Loucy (cell line): ENCODE results near the gene TMEM86B.

ENCODE experiments used
- H2AFZ ChIP-seq: fragments of 200-600 bp; sonication (generic); 2 replicates; pipeline ENCODE4 v1.6.0; 2016; ENCODE audit warnings: antibody characterized with exemption, mild to moderate bottlenecking, low read length, moderate library complexity
- H3F3A ChIP-seq: fragments of 200-600 bp; 2 replicates; pipeline ENCODE4 v1.6.0; 2016; ENCODE audit warnings: antibody characterized with exemption, low read depth, mild to moderate bottlenecking
- H3K27me3 ChIP-seq: fragments of 200-600 bp; sonication (generic); 2 replicates; pipeline ENCODE4 v1.6.1; 2014; ENCODE audit warnings: low read length, mild to moderate bottlenecking; ENCODE audit not compliant: insufficient read depth, poor library complexity, severe bottlenecking
- H3K36me3 ChIP-seq: fragments of 200-600 bp; sonication (generic); 2 replicates; pipeline ENCODE4 v1.6.1; 2016; ENCODE audit warnings: low read length; ENCODE audit not compliant: insufficient read depth
- H3K4me1 ChIP-seq: fragments of 200-600 bp; sonication (generic); 2 replicates; pipeline ENCODE4 v1.5.1; 2014; ENCODE audit warnings: low read length, mild to moderate bottlenecking; ENCODE audit not compliant: insufficient read depth, poor library complexity, severe bottlenecking
- H3K4me2 ChIP-seq: fragments of 200-600 bp; sonication (generic); 2 replicates; pipeline ENCODE4 v1.6.0; 2014; ENCODE audit warnings: antibody characterized with exemption, low read length, low read depth, mild to moderate bottlenecking; ENCODE audit not compliant: poor library complexity, severe bottlenecking
- H3K4me3 ChIP-seq: fragments of 200-600 bp; sonication (generic); 2 replicates; pipeline ENCODE4 v1.5.1; 2014; ENCODE audit warnings: low read length, mild to moderate bottlenecking, mixed read lengths; ENCODE audit not compliant: poor library complexity, severe bottlenecking
- H3K79me2 ChIP-seq: fragments of 200-600 bp; sonication (generic); 2 replicates; pipeline ENCODE4 v1.6.1; 2014; ENCODE audit warnings: low read length; ENCODE audit not compliant: insufficient read depth
- H3K9ac ChIP-seq: fragments of 200-600 bp; sonication (generic); 2 replicates; pipeline ENCODE4 v1.6.0; 2014; ENCODE audit warnings: mild to moderate bottlenecking, low read depth, low read length, moderate library complexity; ENCODE audit not compliant: poor library complexity, severe bottlenecking
- H3K9me2 ChIP-seq: fragments of 200-600 bp; sonication (generic); replicated peaks from 2 replicates; pipeline ENCODE4 v1.6.1; 2016; ENCODE audit warnings: low read depth, low read length, mixed read lengths
- H3K9me3 ChIP-seq: fragments of 200-600 bp; sonication (generic); 2 replicates; pipeline ENCODE4 v1.6.1; 2014; ENCODE audit warnings: mild to moderate bottlenecking, antibody characterized with exemption, low read length, low read depth; ENCODE audit not compliant: insufficient read depth
- H4K20me1 ChIP-seq: fragments of 200-600 bp; sonication (generic); 2 replicates; pipeline ENCODE4 v1.6.0; 2014; ENCODE audit warnings: antibody characterized with exemption, low read length, mild to moderate bottlenecking; ENCODE audit not compliant: insufficient read depth, poor library complexity, severe bottlenecking
- EZH2phosphoT487 ChIP-seq: fragments of 200-600 bp; IDR thresholded peaks from 2 replicates; pipeline ENCODE4 v1.6.1; 2018; ENCODE audit warnings: antibody characterized with exemption, mild to moderate bottlenecking, moderate library complexity, borderline replicate concordance
- TF ChIP-seq, protein P1 (sequence below): fragments of 200-600 bp; sonication (generic); conservative IDR thresholded peaks from 2 replicates; pipeline ENCODE4 v1.5.1; 2014; ENCODE audit warnings: mild to moderate bottlenecking, antibody characterized with exemption, low read length

The TMEM86B gene

DNA sequence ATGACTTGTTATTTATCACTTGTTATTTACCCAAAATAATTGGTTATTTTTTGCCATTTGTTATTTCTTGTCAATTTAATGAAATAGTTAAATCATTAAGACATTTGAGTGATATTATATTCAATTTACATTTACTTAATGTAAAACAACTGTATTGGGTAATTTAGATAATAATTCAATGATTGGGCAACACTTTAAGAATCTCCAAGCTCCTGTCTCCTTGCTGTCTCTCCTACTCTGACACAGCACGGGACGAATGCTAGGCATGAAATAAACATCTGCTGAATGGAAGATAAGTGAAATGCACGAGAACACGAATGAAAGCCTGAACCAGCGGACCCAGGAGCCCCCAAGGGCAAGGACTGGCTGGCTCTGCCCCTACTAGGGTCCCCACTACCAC lies 36.0 kb upstream of the TMEM86B start:
- Histone ChIP-seq H3K9me3 (no peaks in the 10 kb centered on the region), H4K20me1 (no peaks in the 10 kb centered on the region), H3K27me3 (no peaks in the 10 kb centered on the region), H3K79me2 (peaks cover 3% of the 10 kb centered on the region; the same call in 1 of the 2 replicates), H3F3A (peaks cover 2% of the 10 kb centered on the region; the same call in 1 of the 2 replicates), H3K4me2 (no peak overlapping the region), H3K4me3 (no peak overlapping the region), H3K4me1 (peaks cover 13% of the 10 kb centered on the region), H2AFZ (no peak overlapping the region), H3K9ac (no peak overlapping the region), H3K36me3 (no peaks in the 10 kb centered on the region; the same call in 1 of the 2 replicates), H3K9me2 (no peaks in the 10 kb centered on the region)
- TF ChIP-seq, protein P1, sequence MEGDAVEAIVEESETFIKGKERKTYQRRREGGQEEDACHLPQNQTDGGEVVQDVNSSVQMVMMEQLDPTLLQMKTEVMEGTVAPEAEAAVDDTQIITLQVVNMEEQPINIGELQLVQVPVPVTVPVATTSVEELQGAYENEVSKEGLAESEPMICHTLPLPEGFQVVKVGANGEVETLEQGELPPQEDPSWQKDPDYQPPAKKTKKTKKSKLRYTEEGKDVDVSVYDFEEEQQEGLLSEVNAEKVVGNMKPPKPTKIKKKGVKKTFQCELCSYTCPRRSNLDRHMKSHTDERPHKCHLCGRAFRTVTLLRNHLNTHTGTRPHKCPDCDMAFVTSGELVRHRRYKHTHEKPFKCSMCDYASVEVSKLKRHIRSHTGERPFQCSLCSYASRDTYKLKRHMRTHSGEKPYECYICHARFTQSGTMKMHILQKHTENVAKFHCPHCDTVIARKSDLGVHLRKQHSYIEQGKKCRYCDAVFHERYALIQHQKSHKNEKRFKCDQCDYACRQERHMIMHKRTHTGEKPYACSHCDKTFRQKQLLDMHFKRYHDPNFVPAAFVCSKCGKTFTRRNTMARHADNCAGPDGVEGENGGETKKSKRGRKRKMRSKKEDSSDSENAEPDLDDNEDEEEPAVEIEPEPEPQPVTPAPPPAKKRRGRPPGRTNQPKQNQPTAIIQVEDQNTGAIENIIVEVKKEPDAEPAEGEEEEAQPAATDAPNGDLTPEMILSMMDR = no peak
- TF ChIP-seq EZH2phosphoT487 = no peak

GRCh38 chr19:55262359-55262758 lies 33.8 kb upstream of the TMEM86B start:
- Histone ChIP-seq H3K9me2 (no peaks in the 10 kb centered on the region), H3K79me2 (peaks cover 18% of the 10 kb centered on the region), H3K36me3 (no peaks in the 10 kb centered on the region; the same call in 1 of the 2 replicates), H4K20me1 (peaks cover 8% of the 10 kb centered on the region), H3K4me2 (no peak overlapping the region), H3K27me3 (no peaks in the 10 kb centered on the region), H3K4me3 (no peak overlapping the region), H3K4me1 (peaks cover 15% of the 10 kb centered on the region), H2AFZ (no peak overlapping the region), H3F3A (peaks cover 4% of the 10 kb centered on the region; the same call in 1 of the 2 replicates), H3K9me3 (no peaks in the 10 kb centered on the region), H3K9ac (no peak overlapping the region)
- TF ChIP-seq, protein P1 = no peak
- no peak for TF ChIP-seq EZH2phosphoT487

GRCh38 chr19:55261671-55262126 lies 33.1 kb upstream of the TMEM86B start:
- Histone ChIP-seq H3K9me3 (no peaks in the 10 kb centered on the region), H3F3A (peaks cover 4% of the 10 kb centered on the region; the same call in 1 of the 2 replicates), H3K4me3 (no peak overlapping the region), H3K4me1 (peaks cover 16% of the 10 kb centered on the region), H3K27me3 (no peaks in the 10 kb centered on the region), H3K9me2 (no peaks in the 10 kb centered on the region), H3K79me2 (peaks cover 24% of the 10 kb centered on the region), H4K20me1 (peaks cover 15% of the 10 kb centered on the region), H3K9ac (no peak overlapping the region), H3K4me2 (no peak overlapping the region), H3K36me3 (no peaks in the 10 kb centered on the region; the same call in 1 of the 2 replicates), H2AFZ (no peak overlapping the region)
- no peak for TF ChIP-seq EZH2phosphoT487
- TF ChIP-seq, protein P1 = no peak
